ENCODE measurements around the gene OR8B2. TPM values are rescaled to one million over a fixed set of nuclear protein-coding genes. Genes with fewer than 3 reads are reported as not detected.

Gene OR8B2
- total RNA-seq, 4 donors from 2014 or later: not detected

DNA sequence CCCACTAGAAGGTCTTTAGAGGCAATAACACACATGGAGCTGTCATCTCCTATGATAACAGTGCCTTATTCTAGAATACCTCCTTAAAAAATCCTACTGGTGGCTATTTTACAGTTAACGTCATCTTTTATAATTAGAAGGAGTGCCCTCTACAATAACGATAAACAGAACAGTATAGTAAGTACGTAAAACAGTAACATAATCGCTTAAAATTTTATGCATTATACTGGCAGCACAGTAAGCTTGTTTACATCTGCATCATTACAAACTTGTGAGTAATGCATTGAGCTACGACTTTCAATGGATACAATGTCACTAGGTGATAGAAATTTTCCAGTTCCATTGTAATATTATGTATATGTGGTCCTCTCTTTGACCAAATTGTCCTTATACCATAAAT lies 40.0 kb downstream of the OR8B2 start:
- Histone ChIP-seq H3K27ac (no peak overlapping the region), H3K36me3 (no peaks in the 10 kb centered on the region), H3K27me3 (no peaks in the 10 kb centered on the region), H3K4me3 (no peak overlapping the region), H3K9me3 (no peaks in the 10 kb centered on the region), H3K4me1 (no peaks in the 10 kb centered on the region)
- DNase-seq: no peak
- intact Hi-C loops (cut with DNase I): no loop called here
- 77 to 83% methylated on average over 5 of the region's 5 CpGs for WGBS, 2 donors
- no peak for TF ChIP-seq POLR2A (IDR thresholded peaks at IDR 0.05)
- TF ChIP-seq CTCF (IDR thresholded peaks at IDR 0.05): no peak

GRCh38 chr11:124340142-124340447 lies 44.2 kb downstream of the OR8B2 start:
- intact Hi-C loops (cut with DNase I): no loop called here
- Histone ChIP-seq H3K27ac (no peak overlapping the region), H3K9me3 (no peaks in the 10 kb centered on the region), H3K36me3 (no peaks in the 10 kb centered on the region), H3K4me1 (no peaks in the 10 kb centered on the region), H3K27me3 (no peaks in the 10 kb centered on the region), H3K4me3 (no peak overlapping the region)
- no peak for TF ChIP-seq POLR2A (IDR thresholded peaks at IDR 0.05)
- no peak for TF ChIP-seq CTCF (IDR thresholded peaks at IDR 0.05)
- no peak for DNase-seq
- WGBS, 2 donors: 76 to 88% methylated on average over 2 of the region's 2 CpGs

- H3K36me3 ChIP-seq: no peaks in the 10 kb centered on the region
- no peaks in the 10 kb centered on the region for H3K9me3 ChIP-seq
- H3K4me1 ChIP-seq: no peaks in the 10 kb centered on the region
- no peak overlapping the region for H3K4me3 ChIP-seq
- no peaks in the 10 kb centered on the region for H3K27me3 ChIP-seq
- DNase-seq: no peak
- H3K27ac ChIP-seq: no peak overlapping the region
- TF ChIP-seq POLR2A (IDR thresholded peaks at IDR 0.05) (no peak), CTCF (IDR thresholded peaks at IDR 0.05) (no peak)
- WGBS, 2 donors: 67 to 69% methylated on average over 6 of the region's 6 CpGs
- intact Hi-C loops (cut with DNase I): no loop called here
These were observed 44.7 kb downstream of the OR8B2 start for GRCh38 chr11:124339396-124340141.

Other genes with a start within 250 kb of the OR8B2 start
- gene OR10D3, start 201.2 kb downstream of the OR8B2 start, total RNA-seq: not detected
- not detected for gene OR8G1, start 143.4 kb downstream of the OR8B2 start, total RNA-seq
- not detected for gene OR8G5, start 128.1 kb downstream of the OR8B2 start, total RNA-seq
- gene OR8D1, start 70.5 kb downstream of the OR8B2 start, total RNA-seq: not detected
- not detected for gene OR8D2, start 64.3 kb downstream of the OR8B2 start, total RNA-seq
- gene OR8B3, start 14.5 kb upstream of the OR8B2 start, total RNA-seq: not detected
- not detected for gene OR8B4, start 40.4 kb upstream of the OR8B2 start, total RNA-seq
- gene OR8B8, start 61.2 kb upstream of the OR8B2 start, total RNA-seq: not detected
- gene OR8B12, start 159.2 kb upstream of the OR8B2 start, total RNA-seq: not detected
- not detected for gene OR8A1, start 185.5 kb upstream of the OR8B2 start, total RNA-seq
- not detected for gene PANX3, start 226.9 kb upstream of the OR8B2 start, total RNA-seq
- gene TBRG1, start 238.4 kb upstream of the OR8B2 start, total RNA-seq: 10 to 100 TPM; 15.4 to 31.2 (median 19.8) TPM

All from esophagus squamous epithelium (tissue), 5 donors.